Stimulated activated CD4-positive, alpha-beta T cell treated with anti-CD3 and anti-CD28 coated beads, Interleukin-2, amount 100 ng/mL, for 24 hours (primary cell): Measurements from ENCODE around the gene TNFAIP3.

Experiments
- DNase-seq, 2 donors: peaks; one replicate each; pipeline ENCODE4 v3.0.0-alpha.2; 2020

The TNFAIP3 gene

GRCh38 chr6:137845460-137845859 lies 21.6 kb upstream of the TNFAIP3 start:
- no peak for DNase-seq

- no peak for DNase-seq
Measured at GRCh38 chr6:137846274-137846673, 20.8 kb upstream of the TNFAIP3 start.

GRCh38 chr6:137846772-137847313 lies 20.2 kb upstream of the TNFAIP3 start:
- DNase-seq, result no peak

GRCh38 chr6:137847748-137848147 lies 19.3 kb upstream of the TNFAIP3 start:
- DNase-seq, result no peak

- DNase-seq, result no peak
Measured at GRCh38 chr6:137848672-137849071, 18.4 kb upstream of the TNFAIP3 start.

- DNase-seq, result no peak
Measured at GRCh38 chr6:137849181-137849980, 17.7 kb upstream of the TNFAIP3 start.

GRCh38 chr6:137849981-137850714 lies 16.9 kb upstream of the TNFAIP3 start:
- no peak for DNase-seq

GRCh38 chr6:137850816-137851602 lies 16.1 kb upstream of the TNFAIP3 start:
- no peak for DNase-seq

GRCh38 chr6:137851669-137852068 lies 15.4 kb upstream of the TNFAIP3 start:
- no peak for DNase-seq

GRCh38 chr6:137852346-137852745 lies 14.7 kb upstream of the TNFAIP3 start:
- no peak for DNase-seq

GRCh38 chr6:137852811-137853210 lies 14.2 kb upstream of the TNFAIP3 start:
- no peak for DNase-seq

- no peak for DNase-seq
Measured at GRCh38 chr6:137853569-137854213, 13.4 kb upstream of the TNFAIP3 start.

- DNase-seq, result no peak
Measured at GRCh38 chr6:137856138-137856898, 10.7 kb upstream of the TNFAIP3 start.

GRCh38 chr6:137859025-137859424 lies 8.0 kb upstream of the TNFAIP3 start:
- DNase-seq, result no peak

GRCh38 chr6:137860394-137861005 lies 6.6 kb upstream of the TNFAIP3 start:
- no peak for DNase-seq

GRCh38 chr6:137861550-137862337 lies 5.3 kb upstream of the TNFAIP3 start:
- DNase-seq, result no peak

GRCh38 chr6:137862419-137863090 lies 4.5 kb upstream of the TNFAIP3 start:
- DNase-seq, result no peak

GRCh38 chr6:137863091-137863797 lies 3.8 kb upstream of the TNFAIP3 start:
- no peak for DNase-seq

- DNase-seq, result no peak
Measured at GRCh38 chr6:137864812-137865508, 2.1 kb upstream of the TNFAIP3 start.
